Activated naive CD4-positive, alpha-beta T cell treated with anti-CD3 and anti-CD28 coated beads for 36 hours (primary cell): ENCODE data around the gene DKC1. TPM values are rescaled to one million over a fixed set of nuclear protein-coding genes. Genes with fewer than 3 reads are reported as not detected.

Source experiments
- CTCF ChIA-PET: fragments of 350-600 bp; sonication (Branson Sonifier 250); formaldehyde crosslinking; loops from one replicate; lab custom pipeline; 2021; ENCODE audit warnings: antibody characterized with exemption; lab: Charles Lee
- DNase-seq: peaks from one replicate; pipeline ENCODE4 v3.0.0-alpha.2; 2020
- H3K27ac Mint-ChIP-seq: one replicate; pipeline ENCODE4 v1.8.0; 2021; ENCODE audit warnings: mild to moderate bottlenecking, mixed read lengths
- H3K27me3 Mint-ChIP-seq: one replicate; pipeline ENCODE4 v1.8.0; 2021; ENCODE audit warnings: low read depth, mixed read lengths
- H3K36me3 Mint-ChIP-seq: one replicate; pipeline ENCODE4 v1.8.0; 2021; ENCODE audit warnings: low read depth, mixed read lengths
- H3K4me1 Mint-ChIP-seq: one replicate; pipeline ENCODE4 v1.8.0; 2021; ENCODE audit warnings: low read depth, mixed read lengths
- H3K4me3 Mint-ChIP-seq: one replicate; pipeline ENCODE4 v1.8.0; 2021; ENCODE audit warnings: mild to moderate bottlenecking, moderate library complexity, mixed read lengths
- H3K9me3 Mint-ChIP-seq: one replicate; pipeline ENCODE4 v1.8.0; 2021; ENCODE audit warnings: mixed read lengths
- intact Hi-C: fragments of 100-400 bp; cut with micrococcal nuclease; formaldehyde crosslinking; loops from one replicate; pipeline ENCODE4 v1.15.1; 2023
- total RNA-seq, 2 experiments: library from RNA; stranded (reverse); gene quantifications; one replicate each; pipeline ENCODE4 v1.2.3, GENCODE V29; 2021

DKC1 gene
- total RNA-seq: 100 to 1,000 TPM; 124 to 127 TPM

GRCh38 chrX:154762537-154763296, at the start of gene DKC1:
TSS of gene DKC1 (plus strand) at chrX:154762864. CDS start at chrX:154762966, 102 bp downstream.
- peak; percentile 95 for DNase-seq
- Mint-ChIP-seq H3K9me3 (no peaks in the 10 kb centered on the region), H3K4me1 (peaks cover 33% of the 10 kb centered on the region), H3K4me3 (peak within 1 kb of the TSS; percentile 88), H3K36me3 (peaks cover 26% of the 10 kb centered on the region), H3K27me3 (no peaks in the 10 kb centered on the region), H3K27ac (peak within 1 kb of the TSS; percentile 94)
- intact Hi-C loops: loop anchor here (1.0 to 2.0 kb wide), 5 partner anchors 37 to 264 kb away; partner anchors contain the start of genes FUNDC2, IKBKG and MPP1
- CTCF ChIA-PET: interaction anchor here (0.8 to 1.6 kb wide), 5 partner anchors 13 to 78 kb away, joined by 3 to 6 read pairs (median 3); no protein-coding TSS in a partner anchor

- Mint-ChIP-seq H3K36me3 (peaks cover 2% of the 10 kb centered on the region), H3K4me3 (no peak overlapping the region), H3K27ac (no peak overlapping the region), H3K4me1 (peaks cover 32% of the 10 kb centered on the region), H3K27me3 (no peaks in the 10 kb centered on the region), H3K9me3 (no peaks in the 10 kb centered on the region)
- CTCF ChIA-PET: no interaction called here
- DNase-seq: peak; percentile 63
- intact Hi-C loops: no loop called here
These were observed 47.7 kb upstream of the DKC1 start for GRCh38 chrX:154714925-154715324.

- no peak for DNase-seq
- CTCF ChIA-PET: interaction anchor here (1.0 to 5.0 kb wide), 2 partner anchors 22 to 33 kb away, joined by 5 to 36 read pairs; no protein-coding TSS in a partner anchor
- intact Hi-C loops: no loop called here
- Mint-ChIP-seq H3K4me3 (no peak overlapping the region), H3K9me3 (no peaks in the 10 kb centered on the region), H3K36me3 (peaks cover 2% of the 10 kb centered on the region), H3K4me1 (peaks cover 32% of the 10 kb centered on the region), H3K27me3 (no peaks in the 10 kb centered on the region), H3K27ac (no peak overlapping the region)
These were observed 46.8 kb upstream of the DKC1 start for GRCh38 chrX:154715825-154716224.

- Mint-ChIP-seq H3K4me1 (peaks cover 29% of the 10 kb centered on the region), H3K9me3 (no peaks in the 10 kb centered on the region), H3K36me3 (no peaks in the 10 kb centered on the region), H3K4me3 (no peak overlapping the region), H3K27ac (peak overlapping the region; percentile 65), H3K27me3 (no peaks in the 10 kb centered on the region)
- DNase-seq: peak; percentile 24
- intact Hi-C loops: loop anchor here (2.0 kb wide), 2 partner anchors 15 to 123 kb away; no protein-coding TSS in a partner anchor
- CTCF ChIA-PET: interaction anchor here (0.8 to 5.0 kb wide), 5 partner anchors 16 to 45 kb away, joined by 3 to 36 read pairs (median 5); partner anchors contain the start of gene DKC1
These were observed 44.8 kb upstream of the DKC1 start for GRCh38 chrX:154717824-154718223.

GRCh38 chrX:154718616-154719015, 44.0 kb upstream of the DKC1 start:
- intact Hi-C loops: loop anchor here (1.0 to 2.0 kb wide), 5 partner anchors 14 to 122 kb away; partner anchors contain the start of gene MPP1
- peaks cover 24% of the 10 kb centered on the region for H3K4me1 Mint-ChIP-seq
- no peak overlapping the region for H3K4me3 Mint-ChIP-seq
- CTCF ChIA-PET: interaction anchor here (1.3 to 5.0 kb wide), 3 partner anchors 10 to 30 kb away, joined by 3 to 36 read pairs (median 5); no protein-coding TSS in a partner anchor
- no peaks in the 10 kb centered on the region for H3K9me3 Mint-ChIP-seq
- peak overlapping the region; percentile 70 for H3K27ac Mint-ChIP-seq
- no peaks in the 10 kb centered on the region for H3K27me3 Mint-ChIP-seq
- H3K36me3 Mint-ChIP-seq: no peaks in the 10 kb centered on the region
- DNase-seq: no peak

- Mint-ChIP-seq H3K9me3 (no peaks in the 10 kb centered on the region), H3K4me1 (peaks cover 24% of the 10 kb centered on the region), H3K36me3 (no peaks in the 10 kb centered on the region), H3K27me3 (no peaks in the 10 kb centered on the region), H3K27ac (peak overlapping the region; percentile 70), H3K4me3 (peak overlapping the region; percentile 41)
- intact Hi-C loops: loop anchor here (1.0 to 2.0 kb wide), 5 partner anchors 14 to 122 kb away; partner anchors contain the start of gene MPP1
- CTCF ChIA-PET: interaction anchor here (0.9 to 5.0 kb wide), 4 partner anchors 9 to 30 kb away, joined by 3 to 36 read pairs (median 4); no protein-coding TSS in a partner anchor
- peak; percentile 56 for DNase-seq
These were observed 43.5 kb upstream of the DKC1 start for GRCh38 chrX:154719132-154719675.

- no peak overlapping the region for H3K4me3 Mint-ChIP-seq
- H3K4me1 Mint-ChIP-seq: peaks cover 32% of the 10 kb centered on the region
- DNase-seq: no peak
- H3K27me3 Mint-ChIP-seq: no peaks in the 10 kb centered on the region
- H3K27ac Mint-ChIP-seq: no peak overlapping the region
- CTCF ChIA-PET: interaction anchor here (0.9 to 5.0 kb wide), 2 partner anchors 10 to 29 kb away, joined by 3 to 36 read pairs; no protein-coding TSS in a partner anchor
- H3K9me3 Mint-ChIP-seq: no peaks in the 10 kb centered on the region
- intact Hi-C loops: no loop called here
- H3K36me3 Mint-ChIP-seq: no peaks in the 10 kb centered on the region
These were observed 42.6 kb upstream of the DKC1 start for GRCh38 chrX:154720067-154720466.

GRCh38 chrX:154721155-154721554, 41.5 kb upstream of the DKC1 start:
- Mint-ChIP-seq H3K4me3 (no peak overlapping the region), H3K36me3 (no peaks in the 10 kb centered on the region), H3K9me3 (no peaks in the 10 kb centered on the region), H3K4me1 (peaks cover 43% of the 10 kb centered on the region), H3K27me3 (no peaks in the 10 kb centered on the region), H3K27ac (no peak overlapping the region)
- intact Hi-C loops: no loop called here
- CTCF ChIA-PET: no interaction called here
- no peak for DNase-seq

- Mint-ChIP-seq H3K27me3 (no peaks in the 10 kb centered on the region), H3K27ac (no peak overlapping the region), H3K36me3 (no peaks in the 10 kb centered on the region), H3K4me1 (peaks cover 28% of the 10 kb centered on the region), H3K4me3 (no peak overlapping the region), H3K9me3 (no peaks in the 10 kb centered on the region)
- CTCF ChIA-PET: interaction anchor here (0.6 to 3.3 kb wide), 3 partner anchors 10 to 23 kb away, joined by 3 to 32 read pairs (median 3); partner anchors contain the start of gene GAB3
- no peak for DNase-seq
- intact Hi-C loops: loop anchor here (1.0 kb wide), 1 partner anchor 23 kb away; no protein-coding TSS in a partner anchor
These were observed 37.5 kb upstream of the DKC1 start for GRCh38 chrX:154724993-154725756.

GRCh38 chrX:154727418-154727817, 35.2 kb upstream of the DKC1 start:
- DNase-seq: no peak
- Mint-ChIP-seq H3K4me1 (peaks cover 34% of the 10 kb centered on the region), H3K27me3 (no peaks in the 10 kb centered on the region), H3K36me3 (no peaks in the 10 kb centered on the region), H3K4me3 (no peak overlapping the region), H3K9me3 (no peaks in the 10 kb centered on the region), H3K27ac (no peak overlapping the region)
- intact Hi-C loops: no loop called here
- CTCF ChIA-PET: interaction anchor here (1.3 kb wide), 1 partner anchor 8 kb away, joined by 3 read pairs; no protein-coding TSS in a partner anchor

- DNase-seq: no peak
- Mint-ChIP-seq H3K27ac (no peak overlapping the region), H3K9me3 (no peaks in the 10 kb centered on the region), H3K4me1 (peaks cover 38% of the 10 kb centered on the region), H3K36me3 (no peaks in the 10 kb centered on the region), H3K4me3 (no peak overlapping the region), H3K27me3 (no peaks in the 10 kb centered on the region)
- CTCF ChIA-PET: interaction anchor here (1.3 kb wide), 1 partner anchor 9 kb away, joined by 3 read pairs; no protein-coding TSS in a partner anchor
- intact Hi-C loops: no loop called here
These were observed 34.8 kb upstream of the DKC1 start for GRCh38 chrX:154727871-154728270.
